ENCODE data around the gene AGBL5. TPM values are rescaled to one million over a fixed set of nuclear protein-coding genes. Genes with fewer than 3 reads are reported as not detected.

The AGBL5 gene
- total RNA-seq, 2 donors from 2014 or later, result 8.9 to 10.7 TPM

- Mint-ChIP-seq H3K27ac (no peak overlapping the region), H3K4me1 (peaks cover 7% of the 10 kb centered on the region), H3K4me3 (no peak overlapping the region), H3K27me3 (peaks cover 6% of the 10 kb centered on the region), H3K36me3 (ENCODE audit: low read depth) (no peaks in the 10 kb centered on the region)
- ATAC-seq, result no peak
- DNase-seq, result no peak
- H3K9me3 ChIP-seq (ENCODE audit: control insufficient read depth, low read length, poor library complexity, severe bottlenecking), result peaks cover 2% of the 10 kb centered on the region
Observed at GRCh38 chr2:27014771-27015433, 36.6 kb upstream of the AGBL5 start.

GRCh38 chr2:27016801-27017325 lies 34.6 kb upstream of the AGBL5 start:
- Mint-ChIP-seq H3K4me3 (no peak overlapping the region), H3K4me1 (peaks cover 2% of the 10 kb centered on the region), H3K27ac (no peak overlapping the region), H3K36me3 (ENCODE audit: low read depth) (no peaks in the 10 kb centered on the region), H3K27me3 (peaks cover 6% of the 10 kb centered on the region)
- H3K9me3 ChIP-seq (ENCODE audit: control insufficient read depth, low read length, poor library complexity, severe bottlenecking), result peaks cover 2% of the 10 kb centered on the region
- peak; percentile 46 for ATAC-seq
- DNase-seq, result peak in 1 of 3 donors; percentile 14

GRCh38 chr2:27018142-27018541 lies 33.3 kb upstream of the AGBL5 start:
- H3K27ac Mint-ChIP-seq, result no peak overlapping the region
- no peak for DNase-seq
- H3K27me3 Mint-ChIP-seq, result no peaks in the 10 kb centered on the region
- no peaks in the 10 kb centered on the region for H3K36me3 Mint-ChIP-seq (ENCODE audit: low read depth)
- H3K4me3 Mint-ChIP-seq, result no peak overlapping the region
- ATAC-seq, result no peak
- no peaks in the 10 kb centered on the region for H3K4me1 Mint-ChIP-seq
- peaks cover 2% of the 10 kb centered on the region for H3K9me3 ChIP-seq (ENCODE audit: control insufficient read depth, low read length, poor library complexity, severe bottlenecking)

DNA sequence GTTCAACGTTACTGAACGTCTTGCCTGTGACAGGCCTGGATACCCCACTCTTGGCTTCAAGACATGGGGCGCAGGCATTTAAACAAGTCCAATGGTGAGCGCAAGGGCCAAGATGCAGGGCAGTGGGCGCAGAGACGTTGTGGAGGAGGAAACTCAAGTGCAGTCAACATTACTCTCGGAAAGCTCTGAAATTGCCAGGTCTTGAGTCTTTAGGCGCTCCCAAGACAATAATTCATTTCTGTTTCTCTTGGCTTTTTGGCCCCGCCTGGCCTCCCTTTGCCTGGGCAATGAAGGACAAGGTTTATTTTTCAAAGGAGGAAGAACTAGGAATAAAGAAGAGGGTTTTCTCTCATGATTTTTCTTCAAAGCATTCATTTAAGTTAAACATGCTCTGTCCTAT lies 32.0 kb upstream of the AGBL5 start:
- ATAC-seq (no peak), DNase-seq (no peak)
- no peaks in the 10 kb centered on the region for H3K36me3 Mint-ChIP-seq (ENCODE audit: low read depth)
- H3K4me1 Mint-ChIP-seq, result no peaks in the 10 kb centered on the region
- peaks cover 2% of the 10 kb centered on the region for H3K9me3 ChIP-seq (ENCODE audit: control insufficient read depth, low read length, poor library complexity, severe bottlenecking)
- H3K27me3 Mint-ChIP-seq, result no peaks in the 10 kb centered on the region
- H3K27ac Mint-ChIP-seq, result peak overlapping the region; percentile 76
- H3K4me3 Mint-ChIP-seq, result no peak overlapping the region

- H3K4me1 Mint-ChIP-seq, result no peaks in the 10 kb centered on the region
- ATAC-seq, result no peak
- no peak for DNase-seq
- H3K27me3 Mint-ChIP-seq, result no peaks in the 10 kb centered on the region
- H3K27ac Mint-ChIP-seq, result peak overlapping the region; percentile 76
- no peak overlapping the region for H3K4me3 Mint-ChIP-seq
- no peaks in the 10 kb centered on the region for H3K36me3 Mint-ChIP-seq (ENCODE audit: low read depth)
- peaks cover 2% of the 10 kb centered on the region for H3K9me3 ChIP-seq (ENCODE audit: control insufficient read depth, low read length, poor library complexity, severe bottlenecking)
Observed at GRCh38 chr2:27019931-27020855, 31.3 kb upstream of the AGBL5 start.

DNA sequence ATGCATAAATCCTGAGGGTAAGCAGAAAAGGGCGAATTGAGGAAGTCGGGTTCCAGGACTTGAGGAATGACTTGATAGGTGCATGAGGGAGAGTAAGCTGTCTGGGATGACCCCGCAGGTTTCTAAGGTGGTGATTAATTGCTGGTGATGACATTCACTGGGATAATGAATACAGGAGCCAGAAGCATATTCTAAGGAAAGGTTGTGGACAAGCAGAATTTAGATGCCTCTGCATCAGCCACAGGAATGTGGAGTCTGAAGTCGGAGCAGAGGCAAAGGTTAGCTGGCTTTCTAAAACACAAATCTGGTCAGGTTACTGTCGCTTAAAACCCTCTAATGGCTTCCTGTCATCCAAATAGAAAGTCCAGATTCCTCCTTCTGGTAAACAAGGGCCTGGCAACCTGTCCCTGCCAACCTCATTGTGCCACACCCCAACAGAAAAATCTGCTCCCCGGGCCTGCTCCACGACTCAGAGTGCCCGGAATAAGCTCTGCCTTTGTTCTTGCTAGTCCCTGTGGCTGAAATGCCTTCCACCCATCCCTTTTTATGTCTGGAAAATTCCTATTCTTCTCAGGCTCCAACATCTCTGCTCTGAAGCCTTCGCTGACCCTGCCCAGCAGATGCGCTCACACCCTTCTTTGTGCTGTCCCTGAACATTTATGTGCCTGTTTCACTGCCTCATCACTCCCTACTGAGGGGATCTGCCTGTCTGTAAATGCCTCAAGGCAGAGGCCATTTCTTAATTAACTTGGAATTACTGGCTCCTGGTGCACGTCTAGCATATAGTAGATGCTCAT lies 30.0 kb upstream of the AGBL5 start:
- DNase-seq (no peak), ATAC-seq (no peak)
- Mint-ChIP-seq H3K4me3 (no peak overlapping the region), H3K27ac (peak overlapping the region; percentile 76), H3K36me3 (ENCODE audit: low read depth) (no peaks in the 10 kb centered on the region), H3K4me1 (peaks cover 1% of the 10 kb centered on the region), H3K27me3 (no peaks in the 10 kb centered on the region)
- peaks cover 2% of the 10 kb centered on the region for H3K9me3 ChIP-seq (ENCODE audit: control insufficient read depth, low read length, poor library complexity, severe bottlenecking)

DNA sequence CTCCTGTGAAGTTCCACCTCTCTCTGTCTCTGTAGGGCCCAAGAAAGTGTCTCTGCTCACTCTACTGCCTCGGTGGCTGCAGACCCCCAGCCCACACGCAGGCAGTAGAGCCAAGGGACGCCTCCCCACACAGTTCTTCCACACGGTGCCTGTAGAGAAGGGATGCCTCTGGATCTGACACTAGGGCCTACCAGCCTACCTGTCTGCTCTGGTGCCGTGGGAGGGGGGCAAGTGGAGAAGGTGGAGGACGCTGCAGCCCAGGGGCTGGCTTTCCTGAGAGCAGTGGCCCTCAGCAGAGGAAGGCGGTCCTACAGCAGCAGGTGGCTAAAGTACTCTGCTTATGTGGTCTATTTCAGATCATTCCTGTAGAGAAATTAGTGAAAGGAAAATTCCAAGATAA lies 27.7 kb upstream of the AGBL5 start:
- DNase-seq (no peak), ATAC-seq (no peak)
- no peaks in the 10 kb centered on the region for H3K27me3 Mint-ChIP-seq
- no peak overlapping the region for H3K4me3 Mint-ChIP-seq
- H3K27ac Mint-ChIP-seq, result no peak overlapping the region
- no peaks in the 10 kb centered on the region for H3K9me3 ChIP-seq (ENCODE audit: control insufficient read depth, low read length, poor library complexity, severe bottlenecking)
- H3K36me3 Mint-ChIP-seq (ENCODE audit: low read depth), result no peaks in the 10 kb centered on the region
- peaks cover 8% of the 10 kb centered on the region for H3K4me1 Mint-ChIP-seq

- no peaks in the 10 kb centered on the region for H3K9me3 ChIP-seq (ENCODE audit: control insufficient read depth, low read length, poor library complexity, severe bottlenecking)
- DNase-seq, result no peak
- Mint-ChIP-seq H3K27ac (no peak overlapping the region), H3K4me3 (no peak overlapping the region), H3K4me1 (peaks cover 9% of the 10 kb centered on the region), H3K27me3 (no peaks in the 10 kb centered on the region), H3K36me3 (ENCODE audit: low read depth) (no peaks in the 10 kb centered on the region)
- ATAC-seq, result no peak
Observed at GRCh38 chr2:27024188-27024587, 27.3 kb upstream of the AGBL5 start.

- Mint-ChIP-seq H3K27ac (no peak overlapping the region), H3K36me3 (ENCODE audit: low read depth) (no peaks in the 10 kb centered on the region), H3K4me3 (no peak overlapping the region), H3K27me3 (no peaks in the 10 kb centered on the region), H3K4me1 (peaks cover 12% of the 10 kb centered on the region)
- no peak for DNase-seq
- ATAC-seq, result no peak
- no peaks in the 10 kb centered on the region for H3K9me3 ChIP-seq (ENCODE audit: control insufficient read depth, low read length, poor library complexity, severe bottlenecking)
Observed at GRCh38 chr2:27024812-27025211, 26.7 kb upstream of the AGBL5 start.

GRCh38 chr2:27025281-27025800 lies 26.1 kb upstream of the AGBL5 start:
- no peaks in the 10 kb centered on the region for H3K9me3 ChIP-seq (ENCODE audit: control insufficient read depth, low read length, poor library complexity, severe bottlenecking)
- Mint-ChIP-seq H3K4me1 (peaks cover 14% of the 10 kb centered on the region), H3K4me3 (no peak overlapping the region), H3K36me3 (ENCODE audit: low read depth) (no peaks in the 10 kb centered on the region), H3K27ac (no peak overlapping the region), H3K27me3 (no peaks in the 10 kb centered on the region)
- no peak for DNase-seq
- ATAC-seq, result no peak

DNA sequence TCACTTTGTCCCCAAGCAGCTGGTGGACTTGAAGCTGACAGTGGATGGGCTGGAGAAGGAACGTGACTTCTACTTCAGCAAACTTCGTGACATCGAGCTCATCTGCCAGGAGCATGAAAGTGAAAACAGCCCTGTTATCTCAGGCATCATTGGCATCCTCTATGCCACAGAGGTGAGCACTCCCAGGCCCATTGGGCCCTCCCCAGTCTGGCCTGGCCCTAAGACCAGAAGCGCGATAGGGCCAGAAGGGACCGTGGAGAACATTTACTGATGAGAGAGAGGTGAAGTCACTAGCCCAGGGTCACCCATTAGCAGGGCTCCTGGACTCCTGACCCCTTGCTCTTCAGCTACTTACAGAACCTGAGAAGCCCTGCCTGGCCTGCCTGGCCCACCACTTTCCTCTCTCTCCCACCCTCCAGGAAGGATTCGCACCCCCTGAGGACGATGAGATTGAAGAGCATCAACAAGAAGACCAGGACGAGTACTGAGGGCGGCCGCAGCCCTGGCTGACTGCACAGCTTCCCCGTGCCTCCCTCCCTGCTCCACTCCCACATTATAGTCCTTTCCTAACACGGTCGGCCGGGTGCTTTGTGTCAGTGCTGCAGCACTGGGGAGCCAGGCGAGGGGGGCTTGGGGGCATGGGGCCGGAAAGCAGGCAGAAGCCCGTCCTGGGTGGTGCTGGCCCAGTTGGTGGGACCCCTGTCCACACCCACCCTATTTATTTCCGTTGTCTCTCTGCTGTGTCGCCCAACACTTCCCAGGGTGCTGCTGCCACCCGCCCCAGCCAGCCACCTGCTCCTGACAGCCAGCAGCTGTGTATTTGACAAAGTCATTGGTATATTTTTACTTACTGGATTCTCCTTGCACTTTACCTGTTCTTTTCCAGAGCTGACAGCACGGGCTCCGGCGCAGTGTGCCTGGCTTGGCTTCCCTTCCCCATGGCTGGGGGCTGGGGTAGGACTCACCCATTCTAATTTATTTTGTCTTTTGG lies 25.3 kb upstream of the AGBL5 start:
- H3K9me3 ChIP-seq (ENCODE audit: control insufficient read depth, low read length, poor library complexity, severe bottlenecking), result no peaks in the 10 kb centered on the region
- DNase-seq (no peak), ATAC-seq (no peak)
- no peak overlapping the region for H3K27ac Mint-ChIP-seq
- H3K36me3 Mint-ChIP-seq (ENCODE audit: low read depth), result no peaks in the 10 kb centered on the region
- no peaks in the 10 kb centered on the region for H3K27me3 Mint-ChIP-seq
- H3K4me1 Mint-ChIP-seq, result peaks cover 17% of the 10 kb centered on the region
- H3K4me3 Mint-ChIP-seq, result no peak overlapping the region

GRCh38 chr2:27027211-27027651 lies 24.2 kb upstream of the AGBL5 start:
- DNase-seq (no peak), ATAC-seq (no peak)
- Mint-ChIP-seq H3K4me1 (peaks cover 21% of the 10 kb centered on the region), H3K36me3 (ENCODE audit: low read depth) (no peaks in the 10 kb centered on the region), H3K27me3 (no peaks in the 10 kb centered on the region), H3K27ac (no peak overlapping the region), H3K4me3 (no peak overlapping the region)
- H3K9me3 ChIP-seq (ENCODE audit: control insufficient read depth, low read length, poor library complexity, severe bottlenecking), result no peaks in the 10 kb centered on the region

All from T-helper 17 cell (primary cell).